GM18873 (cell line): Measurements from ENCODE around the gene FBXL5.

Source experiments
- ATAC-seq: cut with Tn5 transposase; IDR thresholded peaks from one replicate; pipeline ENCODE4 v1.9.1; 2021; ENCODE audit warnings: mild to moderate bottlenecking, moderate library complexity, moderate number of reproducible peaks; ENCODE audit not compliant: unreplicated experiment, low FRiP score

The FBXL5 gene

GRCh38 chr4:15563871-15564270, 91.3 kb downstream of the FBXL5 start:
- ATAC-seq, result no peak

GRCh38 chr4:15562623-15563022, 92.5 kb downstream of the FBXL5 start:
- ATAC-seq, result no peak

- no peak for ATAC-seq
Measured at GRCh38 chr4:15562114-15562513, 93.0 kb downstream of the FBXL5 start.

GRCh38 chr4:15558561-15558960, 96.6 kb downstream of the FBXL5 start:
- no peak for ATAC-seq

- ATAC-seq, result no peak
Measured at GRCh38 chr4:15557786-15558550, 97.2 kb downstream of the FBXL5 start.

DNA sequence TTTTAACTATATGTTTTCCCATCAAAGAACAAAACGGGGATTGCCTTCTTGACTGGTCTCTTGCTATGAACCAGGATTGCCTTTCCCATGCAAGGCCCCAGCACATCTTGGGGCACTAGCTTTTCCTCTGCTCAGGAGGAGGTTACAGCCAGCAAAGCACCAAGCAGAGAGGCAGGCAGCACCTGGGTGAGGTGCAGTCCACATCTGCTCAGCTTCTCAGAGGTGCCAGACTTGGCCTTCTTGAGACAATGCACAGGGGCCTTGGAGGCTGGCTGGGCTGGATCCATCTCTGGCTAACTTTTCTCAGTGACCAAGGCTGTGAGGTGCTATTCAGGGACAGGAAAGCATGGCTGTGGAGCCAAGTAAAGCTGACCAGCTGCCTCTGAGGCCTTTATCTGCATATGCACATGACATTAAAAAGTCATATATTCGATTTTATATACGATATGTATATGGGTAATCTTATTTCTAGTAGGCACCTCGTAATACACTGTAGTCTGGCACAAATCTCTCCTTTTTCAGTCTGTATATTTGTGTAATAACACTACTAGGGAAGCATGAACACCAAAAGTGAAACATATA, 98.6 kb downstream of the FBXL5 start:
- ATAC-seq, result no peak
